ENCODE results near the gene SUSD5.

Gene SUSD5

DNA sequence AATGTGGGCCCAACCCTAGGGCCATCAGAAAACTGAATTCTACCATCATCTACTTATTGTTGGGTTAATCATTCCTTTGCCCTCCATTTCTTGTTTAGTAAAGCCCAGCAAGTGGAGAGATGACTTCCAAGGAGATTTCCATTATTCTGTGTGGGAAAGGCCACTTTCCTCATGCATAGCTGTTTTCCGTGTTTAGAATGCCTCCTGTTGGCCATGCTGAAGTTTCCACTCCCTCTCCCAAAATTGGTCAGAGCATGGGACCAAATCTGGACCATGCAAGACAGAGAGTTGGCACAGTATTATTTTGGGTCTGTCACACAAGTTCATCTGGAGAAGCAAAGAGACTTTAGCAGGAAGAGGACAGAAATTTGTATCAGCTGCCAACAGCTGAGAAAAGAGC is 15.3 kb upstream of the SUSD5 start:
- ChIA-PET CTCF (no interaction called here), POLR2A (no interaction called here)
- TF ChIP-seq ZNF146 (tag by site-specific recombination; IDR thresholded peaks at IDR 0.05) = no peak
- TF ChIP-seq KLF9 (tag by site-specific recombination; IDR thresholded peaks at IDR 0.05; ENCODE audit: low read depth) = no peak
- no peak for TF ChIP-seq ZNF473 (tag by site-specific recombination; IDR thresholded peaks at IDR 0.05)
- no peak for TF ChIP-seq ZNF785 (tag by site-specific recombination; IDR thresholded peaks at IDR 0.05)
- TF ChIP-seq ZNF510 (tag by site-specific recombination; IDR thresholded peaks at IDR 0.05; ENCODE audit: insufficient replicate concordance) = no peak
- TF ChIP-seq SP3 (tag by site-specific recombination; IDR thresholded peaks at IDR 0.05) = no peak
- TF ChIP-seq REST (tag by site-specific recombination; IDR thresholded peaks at IDR 0.05) = no peak
- TF ChIP-seq ZNF585B (tag by site-specific recombination; IDR thresholded peaks at IDR 0.05) = no peak
- Histone ChIP-seq H3K4me1 (ENCODE audit: control insufficient read depth, insufficient read depth, low read length) (0 out of 2 replicates have a peak, but pooled peaks cover 5% of the 10 kb centered on the region), H3K4me3 (ENCODE audit: low read depth, low read length) (no peak overlapping the region), H3K36me3 (ENCODE audit: control insufficient read depth in 2 of 2, insufficient read depth in 1 of 2, low read length in 2 of 2) (no peaks in the 10 kb centered on the region), H3K27ac (ENCODE audit: extremely low read depth, low read depth, low read length) (no peak overlapping the region), H3K9me3 (ENCODE audit: control insufficient read depth, insufficient read depth, low read depth, low read length) (no peaks in the 10 kb centered on the region)

- H3K4me1 ChIP-seq (ENCODE audit: control insufficient read depth, insufficient read depth, low read length) = 0 out of 2 replicates have a peak, but pooled peaks cover 5% of the 10 kb centered on the region
- no peak overlapping the region for H3K27ac ChIP-seq (ENCODE audit: extremely low read depth, low read depth, low read length)
- no peaks in the 10 kb centered on the region for H3K9me3 ChIP-seq (ENCODE audit: control insufficient read depth, insufficient read depth, low read depth, low read length)
- CTCF ChIA-PET = interaction anchor here (1.3 kb wide), 1 partner anchor 100 kb away, joined by 6 read pairs; no protein-coding TSS in a partner anchor
- POLR2A ChIA-PET = no interaction called here
- no peaks in the 10 kb centered on the region for H3K36me3 ChIP-seq (ENCODE audit: control insufficient read depth in 2 of 2, insufficient read depth in 1 of 2, low read length in 2 of 2)
- TF ChIP-seq KLF8 (tag by site-specific recombination; IDR thresholded peaks at IDR 0.05) (no peak), ZNF658 (tag by site-specific recombination; IDR thresholded peaks at IDR 0.05) (no peak), ZBTB48 (tag by site-specific recombination; IDR thresholded peaks at IDR 0.05) (no peak)
- no peak overlapping the region for H3K4me3 ChIP-seq (ENCODE audit: low read depth, low read length)
Measured at GRCh38 chr3:33231756-33232465, 13.3 kb upstream of the SUSD5 start.

- TF ChIP-seq, protein P1, sequence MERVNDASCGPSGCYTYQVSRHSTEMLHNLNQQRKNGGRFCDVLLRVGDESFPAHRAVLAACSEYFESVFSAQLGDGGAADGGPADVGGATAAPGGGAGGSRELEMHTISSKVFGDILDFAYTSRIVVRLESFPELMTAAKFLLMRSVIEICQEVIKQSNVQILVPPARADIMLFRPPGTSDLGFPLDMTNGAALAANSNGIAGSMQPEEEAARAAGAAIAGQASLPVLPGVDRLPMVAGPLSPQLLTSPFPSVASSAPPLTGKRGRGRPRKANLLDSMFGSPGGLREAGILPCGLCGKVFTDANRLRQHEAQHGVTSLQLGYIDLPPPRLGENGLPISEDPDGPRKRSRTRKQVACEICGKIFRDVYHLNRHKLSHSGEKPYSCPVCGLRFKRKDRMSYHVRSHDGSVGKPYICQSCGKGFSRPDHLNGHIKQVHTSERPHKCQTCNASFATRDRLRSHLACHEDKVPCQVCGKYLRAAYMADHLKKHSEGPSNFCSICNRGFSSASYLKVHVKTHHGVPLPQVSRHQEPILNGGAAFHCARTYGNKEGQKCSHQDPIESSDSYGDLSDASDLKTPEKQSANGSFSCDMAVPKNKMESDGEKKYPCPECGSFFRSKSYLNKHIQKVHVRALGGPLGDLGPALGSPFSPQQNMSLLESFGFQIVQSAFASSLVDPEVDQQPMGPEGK (tag by site-specific recombination; IDR thresholded peaks at IDR 0.05) = no peak
- TF ChIP-seq REST (tag by site-specific recombination; IDR thresholded peaks at IDR 0.05) (no peak), ZNF449 (tag by site-specific recombination; IDR thresholded peaks at IDR 0.05) (no peak), ZNF292 (tag by site-specific recombination; IDR thresholded peaks at IDR 0.05; ENCODE audit: borderline replicate concordance, low read depth) (no peak), ZNF623 (tag by site-specific recombination; IDR thresholded peaks at IDR 0.05) (no peak), ZNF302 (tag by site-specific recombination; IDR thresholded peaks at IDR 0.05; ENCODE audit: low read depth) (no peak)
- TF ChIP-seq, protein P2, sequence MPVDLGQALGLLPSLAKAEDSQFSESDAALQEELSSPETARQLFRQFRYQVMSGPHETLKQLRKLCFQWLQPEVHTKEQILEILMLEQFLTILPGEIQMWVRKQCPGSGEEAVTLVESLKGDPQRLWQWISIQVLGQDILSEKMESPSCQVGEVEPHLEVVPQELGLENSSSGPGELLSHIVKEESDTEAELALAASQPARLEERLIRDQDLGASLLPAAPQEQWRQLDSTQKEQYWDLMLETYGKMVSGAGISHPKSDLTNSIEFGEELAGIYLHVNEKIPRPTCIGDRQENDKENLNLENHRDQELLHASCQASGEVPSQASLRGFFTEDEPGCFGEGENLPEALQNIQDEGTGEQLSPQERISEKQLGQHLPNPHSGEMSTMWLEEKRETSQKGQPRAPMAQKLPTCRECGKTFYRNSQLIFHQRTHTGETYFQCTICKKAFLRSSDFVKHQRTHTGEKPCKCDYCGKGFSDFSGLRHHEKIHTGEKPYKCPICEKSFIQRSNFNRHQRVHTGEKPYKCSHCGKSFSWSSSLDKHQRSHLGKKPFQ (tag by site-specific recombination; IDR thresholded peaks at IDR 0.05) = no peak
- Histone ChIP-seq H3K36me3 (ENCODE audit: control insufficient read depth in 2 of 2, insufficient read depth in 1 of 2, low read length in 2 of 2) (no peaks in the 10 kb centered on the region), H3K9me3 (ENCODE audit: control insufficient read depth, insufficient read depth, low read depth, low read length) (no peaks in the 10 kb centered on the region), H3K4me1 (ENCODE audit: control insufficient read depth, insufficient read depth, low read length) (no peaks in the 10 kb centered on the region), H3K4me3 (ENCODE audit: low read depth, low read length) (no peak overlapping the region), H3K27ac (ENCODE audit: extremely low read depth, low read depth, low read length) (no peak overlapping the region)
- CTCF ChIA-PET = no interaction called here
- POLR2A ChIA-PET = no interaction called here
Measured at GRCh38 chr3:33229947-33230346, 11.3 kb upstream of the SUSD5 start.

Measured in HEK293 (cell line).